ENCODE results near the gene RHBDD1. TPM values are rescaled to one million over a fixed set of nuclear protein-coding genes. Genes with fewer than 3 reads are reported as not detected.

The RHBDD1 gene
- total RNA-seq, 1 donor from 2014 or later: 29.9 TPM

DNA sequence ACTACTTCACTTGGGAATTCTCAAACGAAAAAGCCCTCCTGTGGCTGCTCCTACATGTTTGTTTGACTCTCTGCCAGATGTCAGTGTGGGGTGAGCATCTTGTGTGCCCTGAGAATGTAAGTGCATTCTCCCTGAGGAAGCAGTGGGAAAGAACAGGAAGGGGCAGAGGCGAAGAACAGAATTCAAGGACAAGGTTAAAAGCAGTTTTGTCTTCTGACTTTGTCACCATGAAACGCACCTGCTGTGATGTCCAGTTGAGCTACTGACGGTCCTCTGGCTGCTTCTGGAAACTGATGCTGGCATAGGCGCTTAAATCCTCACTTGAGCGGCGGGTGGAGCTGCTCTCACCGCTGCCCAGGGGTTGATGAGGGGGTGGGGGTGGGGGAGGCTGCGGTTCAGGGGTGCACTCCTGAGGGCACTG, 41.1 kb upstream of the RHBDD1 start:
- no peak for DNase-seq
- Mint-ChIP-seq H3K27ac (ENCODE audit: unreplicated experiment) (peak overlapping the region; percentile 57), H3K4me1 (ENCODE audit: low read depth, unreplicated experiment) (peaks cover 40% of the 10 kb centered on the region), H3K9me3 (ENCODE audit: unreplicated experiment) (peaks cover 2% of the 10 kb centered on the region), H3K4me3 (ENCODE audit: unreplicated experiment) (peak overlapping the region; percentile 73), H3K27me3 (ENCODE audit: unreplicated experiment) (peaks cover 7% of the 10 kb centered on the region), H3K36me3 (ENCODE audit: unreplicated experiment) (no peaks in the 10 kb centered on the region)
- TF ChIP-seq, protein P1, sequence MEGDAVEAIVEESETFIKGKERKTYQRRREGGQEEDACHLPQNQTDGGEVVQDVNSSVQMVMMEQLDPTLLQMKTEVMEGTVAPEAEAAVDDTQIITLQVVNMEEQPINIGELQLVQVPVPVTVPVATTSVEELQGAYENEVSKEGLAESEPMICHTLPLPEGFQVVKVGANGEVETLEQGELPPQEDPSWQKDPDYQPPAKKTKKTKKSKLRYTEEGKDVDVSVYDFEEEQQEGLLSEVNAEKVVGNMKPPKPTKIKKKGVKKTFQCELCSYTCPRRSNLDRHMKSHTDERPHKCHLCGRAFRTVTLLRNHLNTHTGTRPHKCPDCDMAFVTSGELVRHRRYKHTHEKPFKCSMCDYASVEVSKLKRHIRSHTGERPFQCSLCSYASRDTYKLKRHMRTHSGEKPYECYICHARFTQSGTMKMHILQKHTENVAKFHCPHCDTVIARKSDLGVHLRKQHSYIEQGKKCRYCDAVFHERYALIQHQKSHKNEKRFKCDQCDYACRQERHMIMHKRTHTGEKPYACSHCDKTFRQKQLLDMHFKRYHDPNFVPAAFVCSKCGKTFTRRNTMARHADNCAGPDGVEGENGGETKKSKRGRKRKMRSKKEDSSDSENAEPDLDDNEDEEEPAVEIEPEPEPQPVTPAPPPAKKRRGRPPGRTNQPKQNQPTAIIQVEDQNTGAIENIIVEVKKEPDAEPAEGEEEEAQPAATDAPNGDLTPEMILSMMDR (IDR thresholded peaks at IDR 0.05; ENCODE audit: partially characterized antibody, unreplicated experiment): no peak

DNA sequence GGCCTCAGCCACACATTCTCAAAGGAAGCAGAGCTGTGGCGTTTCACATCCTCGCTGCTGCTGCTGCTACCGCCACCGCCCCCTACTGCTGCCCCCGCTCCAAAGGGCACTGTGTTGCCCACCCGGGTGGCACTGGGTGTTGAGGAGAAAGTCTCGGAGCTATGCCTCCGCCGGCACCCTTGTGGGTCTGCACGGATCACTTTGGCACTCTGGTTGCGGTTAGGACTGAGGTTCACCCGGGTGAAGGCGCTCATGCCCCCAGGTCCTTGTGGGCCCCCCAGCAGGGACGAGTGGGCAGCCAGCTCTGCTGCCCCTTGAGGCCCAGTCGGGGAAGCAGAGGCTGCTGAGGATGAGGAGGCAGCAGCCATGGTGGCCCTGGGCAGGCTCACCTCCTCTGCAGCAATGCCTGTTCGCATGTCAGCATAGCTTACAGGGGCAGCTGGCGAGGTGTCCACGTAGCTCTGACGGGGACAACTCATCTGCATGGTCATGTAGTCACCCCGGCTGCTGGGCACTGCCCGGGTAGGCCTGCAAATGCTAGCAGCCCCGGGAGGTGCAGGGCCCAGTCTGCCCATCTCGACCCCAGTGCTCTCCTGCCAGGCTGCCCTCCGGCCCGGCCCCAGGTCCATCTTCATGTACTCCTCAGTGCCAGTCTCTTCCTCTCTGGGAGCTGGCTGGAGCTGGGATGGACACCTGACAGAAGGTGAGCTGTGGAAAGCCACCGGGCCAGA, 40.4 kb upstream of the RHBDD1 start:
- TF ChIP-seq, protein P1 (IDR thresholded peaks at IDR 0.05; ENCODE audit: partially characterized antibody, unreplicated experiment): no peak
- Mint-ChIP-seq H3K27me3 (ENCODE audit: unreplicated experiment) (peaks cover 8% of the 10 kb centered on the region), H3K9me3 (ENCODE audit: unreplicated experiment) (peaks cover 2% of the 10 kb centered on the region), H3K4me1 (ENCODE audit: low read depth, unreplicated experiment) (peaks cover 43% of the 10 kb centered on the region), H3K27ac (ENCODE audit: unreplicated experiment) (no peak overlapping the region), H3K36me3 (ENCODE audit: unreplicated experiment) (no peaks in the 10 kb centered on the region), H3K4me3 (ENCODE audit: unreplicated experiment) (peak overlapping the region; percentile 63)
- DNase-seq: no peak

DNA sequence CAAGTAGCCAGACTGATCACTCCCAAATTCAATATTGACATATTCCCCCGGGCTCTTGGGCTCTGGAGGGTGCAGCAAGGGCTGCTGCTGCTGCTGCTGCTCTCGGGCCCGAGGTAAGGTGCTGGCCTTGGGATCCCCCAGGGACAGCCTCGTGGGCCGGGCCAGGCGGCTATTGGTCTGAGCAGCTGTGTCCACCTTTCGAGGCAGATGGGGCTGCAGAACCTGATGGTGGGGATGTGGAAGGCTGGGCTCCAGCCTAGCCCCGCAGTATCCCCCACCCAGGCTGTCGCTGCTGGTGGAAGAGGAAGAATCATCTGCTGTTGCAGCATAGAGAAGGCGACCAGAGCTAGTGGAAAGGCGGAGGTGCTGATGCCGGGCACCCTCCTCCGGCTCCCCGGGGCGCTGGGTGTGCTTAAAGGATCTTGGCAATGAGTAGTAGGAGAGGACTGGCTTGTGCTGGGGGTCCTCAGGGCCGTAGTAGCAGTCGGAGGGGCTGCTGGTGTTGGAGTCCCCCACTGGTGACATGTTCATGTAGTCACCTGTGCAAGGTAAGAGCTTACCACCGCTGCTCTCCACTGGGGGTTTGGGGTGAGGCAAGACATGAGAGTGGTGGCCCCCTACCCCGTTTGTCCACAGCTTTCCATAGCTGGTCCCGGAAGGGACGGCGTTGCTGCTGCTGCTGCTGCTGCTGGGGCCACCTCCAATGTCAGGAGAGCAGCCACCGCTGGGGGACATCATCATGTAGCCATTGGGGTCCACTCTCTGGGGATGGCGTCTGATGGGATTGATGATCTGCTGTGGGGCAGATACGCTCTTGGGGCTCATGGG, 39.6 kb upstream of the RHBDD1 start:
- TF ChIP-seq, protein P1 (IDR thresholded peaks at IDR 0.05; ENCODE audit: partially characterized antibody, unreplicated experiment): no peak
- H3K4me3 Mint-ChIP-seq (ENCODE audit: unreplicated experiment): peak overlapping the region; percentile 63
- peak overlapping the region; percentile 59 for H3K27ac Mint-ChIP-seq (ENCODE audit: unreplicated experiment)
- peak; percentile 29 for DNase-seq
- H3K36me3 Mint-ChIP-seq (ENCODE audit: unreplicated experiment): no peaks in the 10 kb centered on the region
- peaks cover 40% of the 10 kb centered on the region for H3K4me1 Mint-ChIP-seq (ENCODE audit: low read depth, unreplicated experiment)
- peaks cover 4% of the 10 kb centered on the region for H3K9me3 Mint-ChIP-seq (ENCODE audit: unreplicated experiment)
- H3K27me3 Mint-ChIP-seq (ENCODE audit: unreplicated experiment): peaks cover 10% of the 10 kb centered on the region

DNA sequence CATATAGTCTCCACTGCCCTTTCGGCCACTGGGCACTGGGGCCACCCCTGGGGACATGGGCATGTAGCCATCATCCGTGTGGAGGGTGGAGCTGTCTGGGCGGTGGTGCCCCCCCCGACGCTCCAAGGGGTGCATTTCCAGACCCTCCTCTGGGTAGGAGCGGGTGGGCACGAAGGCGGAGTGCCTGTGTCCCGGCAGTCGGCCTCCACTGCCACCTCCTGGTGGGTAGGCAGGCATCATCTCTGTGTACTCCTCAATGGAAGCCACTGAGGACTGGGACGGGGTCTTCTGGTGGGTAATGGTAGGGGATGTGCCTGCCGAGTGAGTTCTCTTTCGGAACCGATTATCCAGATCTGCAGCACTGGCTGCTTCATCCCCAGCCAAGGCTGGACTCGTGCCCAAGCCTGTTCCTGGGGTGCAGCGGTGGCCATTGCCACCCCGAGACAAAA, 39.0 kb upstream of the RHBDD1 start:
- Mint-ChIP-seq H3K36me3 (ENCODE audit: unreplicated experiment) (no peaks in the 10 kb centered on the region), H3K4me1 (ENCODE audit: low read depth, unreplicated experiment) (peaks cover 40% of the 10 kb centered on the region), H3K27me3 (ENCODE audit: unreplicated experiment) (peaks cover 10% of the 10 kb centered on the region), H3K4me3 (ENCODE audit: unreplicated experiment) (no peak overlapping the region), H3K27ac (ENCODE audit: unreplicated experiment) (no peak overlapping the region), H3K9me3 (ENCODE audit: unreplicated experiment) (peaks cover 6% of the 10 kb centered on the region)
- peak; percentile 34 for DNase-seq
- TF ChIP-seq, protein P1 (IDR thresholded peaks at IDR 0.05; ENCODE audit: partially characterized antibody, unreplicated experiment): peak; percentile 23

Data from glutamatergic neuron (in vitro differentiated cells).